ENCODE data around the gene SAFB.

The SAFB gene

GRCh38 chr19:5706876-5707573, 84.1 kb downstream of the SAFB start:
- DNase-seq (ENCODE audit: low read depth), result no peak
- H3K4me3 ChIP-seq (replicated peaks; ENCODE audit: low read depth, low read length), result no peak overlapping the region
- no peak for TF ChIP-seq CTCF (IDR thresholded peaks at IDR 0.05; ENCODE audit: low read length, missing control alignments)

GRCh38 chr19:5707576-5708575, 85.0 kb downstream of the SAFB start:
- no peak for TF ChIP-seq CTCF (IDR thresholded peaks at IDR 0.05; ENCODE audit: low read length, missing control alignments)
- H3K4me3 ChIP-seq (replicated peaks; ENCODE audit: low read depth, low read length), result no peak overlapping the region
- no peak for DNase-seq (ENCODE audit: low read depth)

GRCh38 chr19:5711025-5711424, 88.1 kb downstream of the SAFB start:
- H3K4me3 ChIP-seq (replicated peaks; ENCODE audit: low read depth, low read length), result no peak overlapping the region
- no peak for DNase-seq (ENCODE audit: low read depth)
- no peak for TF ChIP-seq CTCF (IDR thresholded peaks at IDR 0.05; ENCODE audit: low read length, missing control alignments)

DNA sequence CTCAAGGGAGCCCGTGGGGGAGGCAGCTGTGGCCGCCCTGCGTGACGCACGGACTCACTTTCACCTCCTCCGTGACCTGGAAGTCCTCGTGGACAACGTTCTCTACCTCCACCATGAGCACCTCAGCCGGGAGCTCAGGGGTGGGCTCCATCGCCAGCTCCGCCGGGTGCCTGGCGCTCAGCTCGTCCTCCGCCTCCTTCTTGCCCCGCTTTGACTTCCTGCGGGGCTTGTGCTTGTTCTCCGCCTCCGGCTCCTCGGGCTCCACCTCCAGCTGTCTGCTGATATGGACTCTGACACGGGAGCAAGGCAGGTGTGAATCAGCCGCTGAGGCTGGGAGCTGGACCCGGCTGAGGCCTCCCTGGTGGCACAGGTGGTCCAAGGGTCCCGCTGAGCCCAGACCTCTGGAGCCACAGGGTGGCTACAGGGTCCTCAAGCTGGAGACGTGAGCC, 88.9 kb downstream of the SAFB start:
- no peak overlapping the region for H3K4me3 ChIP-seq (replicated peaks; ENCODE audit: low read depth, low read length)
- TF ChIP-seq CTCF (IDR thresholded peaks at IDR 0.05; ENCODE audit: low read length, missing control alignments), result no peak
- DNase-seq (ENCODE audit: low read depth), result no peak

DNA sequence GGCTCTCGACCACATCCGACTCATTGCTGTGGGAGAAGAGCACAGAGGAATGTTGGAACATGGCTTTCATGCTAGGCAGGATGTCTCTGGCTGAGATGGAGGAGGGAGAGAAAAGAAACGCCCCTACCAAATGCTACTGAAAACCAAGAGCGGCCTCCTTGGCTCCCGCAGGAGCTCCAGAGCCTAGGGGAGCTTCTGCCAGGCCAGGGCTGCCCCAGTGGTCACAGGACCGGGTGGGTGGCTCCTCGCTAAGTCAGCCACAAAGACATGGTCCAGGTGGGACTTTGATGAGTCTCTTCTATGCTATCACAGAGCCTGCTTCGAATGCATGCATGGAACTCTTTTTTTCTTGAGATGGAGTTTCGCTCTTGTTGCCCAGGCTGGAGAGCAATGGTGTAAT, 90.3 kb downstream of the SAFB start:
- H3K4me3 ChIP-seq (replicated peaks; ENCODE audit: low read depth, low read length), result no peak overlapping the region
- no peak for TF ChIP-seq CTCF (IDR thresholded peaks at IDR 0.05; ENCODE audit: low read length, missing control alignments)
- DNase-seq (ENCODE audit: low read depth), result no peak

DNA sequence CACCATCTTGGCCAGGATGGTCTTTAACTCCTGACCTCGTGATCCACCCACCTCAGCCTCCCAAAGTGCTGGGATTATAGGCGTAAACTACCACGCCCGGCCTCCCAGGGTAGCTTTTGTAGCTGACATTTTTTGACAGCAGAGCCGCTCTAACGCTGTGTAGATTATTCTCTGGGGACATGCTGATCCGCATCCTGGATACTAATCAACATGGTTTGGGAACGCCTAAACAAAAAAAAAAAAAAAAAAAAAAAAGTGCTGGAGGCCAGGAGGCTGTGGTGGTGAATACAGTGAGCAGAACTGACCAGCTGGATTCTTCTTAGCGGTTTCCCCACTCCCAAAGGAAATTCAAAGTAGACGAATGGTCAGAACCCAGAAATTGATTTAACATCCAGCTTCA, 91.9 kb downstream of the SAFB start:
- no peak overlapping the region for H3K4me3 ChIP-seq (replicated peaks; ENCODE audit: low read depth, low read length)
- no peak for DNase-seq (ENCODE audit: low read depth)
- no peak for TF ChIP-seq CTCF (IDR thresholded peaks at IDR 0.05; ENCODE audit: low read length, missing control alignments)

Data from fibroblast of pulmonary artery (primary cell).